OCI-LY1 (cell line): ENCODE measurements around the gene GNGT1.

Experiments used
- CTCF ChIP-seq: fragments of 200-600 bp; sonication (generic), shearing (Covaris generic); IDR thresholded peaks from 2 replicates; pipeline ENCODE4 v1.5.1; 2017; ENCODE audit warnings: mild to moderate bottlenecking, antibody characterized with exemption, low read length, moderate library complexity, mixed read lengths
- EZH2 ChIP-seq: fragments of 200-600 bp; sonication (generic), shearing (Covaris generic); IDR thresholded peaks from 2 replicates; pipeline ENCODE4 v1.8.0; 2017; ENCODE audit warnings: borderline replicate concordance, mixed run types, mild to moderate bottlenecking, antibody characterized with exemption, low read length, moderate library complexity, mixed read lengths

- no peak for TF ChIP-seq CTCF
- TF ChIP-seq EZH2: no peak
Observed at GRCh38 chr7:93923296-93923695, 16.9 kb downstream of the GNGT1 start.
